ENCODE results near the gene PTGDR2. TPM values are rescaled to one million over a fixed set of nuclear protein-coding genes. Genes with fewer than 3 reads are reported as not detected.

Gene PTGDR2
- total and polyA plus RNA-seq, 4 donors = 0.08 to 7.1 (median 0.32) TPM

- DNase-seq (ENCODE audit: low spot score) = no peak
- 76% methylated on average over 7 of the region's 7 CpGs for WGBS
Observed at GRCh38 chr11:60860943-60861342, 5.2 kb upstream of the PTGDR2 start.

More at GRCh38 chr11:60860943-60861342, 5.2 kb upstream of the PTGDR2 start:
- H3K4me3 ChIP-seq (ENCODE audit: low read depth in 1 of 3, low read length in 3 of 3) = no peak overlapping the region
- H3K9me3 ChIP-seq (ENCODE audit: control insufficient read depth in 4 of 4, low read length in 3 of 4) = no peaks in the 10 kb centered on the region
- peaks cover 0 to 4% (median 3%) of the 10 kb centered on the region in 4 donors for H3K4me1 ChIP-seq (ENCODE audit: control insufficient read depth in 4 of 4, insufficient read depth in 4 of 4, low read length in 3 of 4)
- H3K36me3 ChIP-seq (ENCODE audit: control insufficient read depth in 4 of 4, insufficient read depth in 3 of 4, low read depth in 1 of 4, low read length in 3 of 4) = no peaks in the 10 kb centered on the region
- no peaks in the 10 kb centered on the region for H3K27me3 ChIP-seq (ENCODE audit: control insufficient read depth in 4 of 4, insufficient read depth in 4 of 4, low read length in 3 of 4)
- no peak for TF ChIP-seq CTCF (IDR thresholded peaks at IDR 0.05; ENCODE audit: low read depth, low read length, missing input control)
- TF ChIP-seq HNF4G (IDR thresholded peaks at IDR 0.05) = no peak
- TF ChIP-seq ATF3 (IDR thresholded peaks at IDR 0.05) = no peak
- TF ChIP-seq GABPA (IDR thresholded peaks at IDR 0.05 in 1 of 2, conservative IDR thresholded peaks at IDR 0.05 in 1 of 2) = no peak
- no peak for TF ChIP-seq TAF1 (conservative IDR thresholded peaks at IDR 0.05)
- TF ChIP-seq FOXA2 (IDR thresholded peaks at IDR 0.05) = no peak
- TF ChIP-seq RAD21 (IDR thresholded peaks at IDR 0.05) = no peak
- no peak for TF ChIP-seq SP1 (IDR thresholded peaks at IDR 0.05)
- no peak for TF ChIP-seq YY1 (IDR thresholded peaks at IDR 0.05)
- TF ChIP-seq HNF4A (conservative IDR thresholded peaks at IDR 0.05) = no peak
- no peak for TF ChIP-seq EGR1 (IDR thresholded peaks at IDR 0.05; ENCODE audit: low read depth in 2 of 2)
- TF ChIP-seq, protein P1, sequence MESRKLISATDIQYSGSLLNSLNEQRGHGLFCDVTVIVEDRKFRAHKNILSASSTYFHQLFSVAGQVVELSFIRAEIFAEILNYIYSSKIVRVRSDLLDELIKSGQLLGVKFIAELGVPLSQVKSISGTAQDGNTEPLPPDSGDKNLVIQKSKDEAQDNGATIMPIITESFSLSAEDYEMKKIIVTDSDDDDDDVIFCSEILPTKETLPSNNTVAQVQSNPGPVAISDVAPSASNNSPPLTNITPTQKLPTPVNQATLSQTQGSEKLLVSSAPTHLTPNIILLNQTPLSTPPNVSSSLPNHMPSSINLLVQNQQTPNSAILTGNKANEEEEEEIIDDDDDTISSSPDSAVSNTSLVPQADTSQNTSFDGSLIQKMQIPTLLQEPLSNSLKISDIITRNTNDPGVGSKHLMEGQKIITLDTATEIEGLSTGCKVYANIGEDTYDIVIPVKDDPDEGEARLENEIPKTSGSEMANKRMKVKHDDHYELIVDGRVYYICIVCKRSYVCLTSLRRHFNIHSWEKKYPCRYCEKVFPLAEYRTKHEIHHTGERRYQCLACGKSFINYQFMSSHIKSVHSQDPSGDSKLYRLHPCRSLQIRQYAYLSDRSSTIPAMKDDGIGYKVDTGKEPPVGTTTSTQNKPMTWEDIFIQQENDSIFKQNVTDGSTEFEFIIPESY (IDR thresholded peaks at IDR 0.05) = no peak
- TF ChIP-seq REST (IDR thresholded peaks at IDR 0.05) = no peak
- no peak for TF ChIP-seq NR2F2 (IDR thresholded peaks at IDR 0.05)
- no peak for TF ChIP-seq FOXA1 (IDR thresholded peaks at IDR 0.05)
- TF ChIP-seq, protein P2, sequence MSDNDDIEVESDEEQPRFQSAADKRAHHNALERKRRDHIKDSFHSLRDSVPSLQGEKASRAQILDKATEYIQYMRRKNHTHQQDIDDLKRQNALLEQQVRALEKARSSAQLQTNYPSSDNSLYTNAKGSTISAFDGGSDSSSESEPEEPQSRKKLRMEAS (IDR thresholded peaks at IDR 0.05) = no peak
- no peak overlapping the region for H3K9ac ChIP-seq (ENCODE audit: low read depth in 1 of 2, low read length in 2 of 2)
- H3K27ac ChIP-seq (ENCODE audit: low read depth in 1 of 2, low read length in 2 of 2) = no peak overlapping the region

Data from liver (tissue), 9 donors.